OCI-LY1 (cell line): Measurements from ENCODE around the gene PANK3.

Experiments
- H2AFZ ChIP-seq: fragments of 200-600 bp; sonication (generic), shearing (Covaris generic); 2 replicates; pipeline ENCODE4 v1.6.0; 2014; ENCODE audit warnings: antibody characterized with exemption, mild to moderate bottlenecking, low read length
- H3F3A ChIP-seq: fragments of 200-600 bp; sonication (generic), shearing (Covaris generic); 2 replicates; pipeline ENCODE4 v1.6.0; 2014; ENCODE audit warnings: mild to moderate bottlenecking, antibody characterized with exemption, low read length, moderate library complexity; ENCODE audit not compliant: insufficient read depth
- H3K27ac ChIP-seq: fragments of 200-600 bp; sonication (generic); 2 replicates; pipeline ENCODE4 v1.5.1; 2014; ENCODE audit warnings: low read length, mixed run types, mild to moderate bottlenecking, low read depth; ENCODE audit not compliant: poor library complexity, severe bottlenecking
- H3K27me3 ChIP-seq: fragments of 200-600 bp; sonication (generic); 2 replicates; pipeline ENCODE4 v1.6.0; 2014; ENCODE audit warnings: antibody characterized with exemption, mild to moderate bottlenecking, low read length, moderate library complexity; ENCODE audit not compliant: insufficient read depth
- H3K36me3 ChIP-seq: fragments of 200-600 bp; sonication (generic); 2 replicates; pipeline ENCODE4 v1.6.1; 2014; ENCODE audit warnings: mild to moderate bottlenecking, antibody characterized with exemption, low read length, moderate library complexity, mixed read lengths; ENCODE audit not compliant: insufficient read depth
- H3K4me1 ChIP-seq: fragments of 200-600 bp; sonication (generic); 2 replicates; pipeline ENCODE4 v1.5.1; 2014; ENCODE audit warnings: mild to moderate bottlenecking, low read length, moderate library complexity; ENCODE audit not compliant: insufficient read depth, severe bottlenecking
- H3K4me2 ChIP-seq: fragments of 200-600 bp; sonication (generic), shearing (Covaris generic); 2 replicates; pipeline ENCODE4 v1.6.1; 2014; ENCODE audit warnings: low read length
- H3K4me3 ChIP-seq: fragments of 200-600 bp; sonication (generic); 2 replicates; pipeline ENCODE4 v1.5.1; 2014; ENCODE audit warnings: low read length, low read depth, mild to moderate bottlenecking, mixed read lengths; ENCODE audit not compliant: poor library complexity, severe bottlenecking
- H3K79me2 ChIP-seq: fragments of 200-600 bp; shearing (Covaris generic); 2 replicates; pipeline ENCODE4 v1.6.1; 2016; ENCODE audit warnings: mixed run types, low read length, mixed read lengths; ENCODE audit not compliant: insufficient read depth
- H3K9ac ChIP-seq: fragments of 200-600 bp; sonication (generic), shearing (Covaris generic); 2 replicates; pipeline ENCODE4 v1.6.1; 2014; ENCODE audit warnings: mild to moderate bottlenecking, low read length, mixed read lengths
- H3K9me2 ChIP-seq: fragments of 200-600 bp; sonication (generic), shearing (Covaris generic); 2 replicates; pipeline ENCODE4 v1.6.1; 2014; ENCODE audit warnings: low read depth, mild to moderate bottlenecking, low read length, mixed read lengths
- H3K9me3 ChIP-seq: fragments of 200-600 bp; shearing (Covaris generic); 2 replicates; pipeline ENCODE4 v1.6.1; 2014; ENCODE audit warnings: low read length, mixed read lengths
- H4K20me1 ChIP-seq: fragments of 200-600 bp; sonication (generic), shearing (Covaris generic); 2 replicates; pipeline ENCODE4 v1.6.0; 2016; ENCODE audit warnings: mild to moderate bottlenecking, low read length; ENCODE audit not compliant: insufficient read depth
- EZH2 ChIP-seq: fragments of 200-600 bp; sonication (generic), shearing (Covaris generic); IDR thresholded peaks from 2 replicates; pipeline ENCODE4 v1.8.0; 2017; ENCODE audit warnings: borderline replicate concordance, mixed run types, mild to moderate bottlenecking, antibody characterized with exemption, low read length, moderate library complexity, mixed read lengths
- TF ChIP-seq, protein P1 (sequence below): fragments of 200-600 bp; sonication (generic), shearing (Covaris generic); IDR thresholded peaks from 2 replicates; pipeline ENCODE4 v1.5.1; 2017; ENCODE audit warnings: mild to moderate bottlenecking, antibody characterized with exemption, low read length, moderate library complexity, mixed read lengths

Gene PANK3

GRCh38 chr5:168590666-168591065 lies 11.5 kb upstream of the PANK3 start:
- Histone ChIP-seq H3K4me2 (no peak overlapping the region), H3F3A (no peaks in the 10 kb centered on the region), H3K36me3 (no peaks in the 10 kb centered on the region), H2AFZ (no peak overlapping the region), H3K27ac (no peak overlapping the region), H3K4me1 (no peaks in the 10 kb centered on the region), H3K27me3 (0 out of 2 replicates have a peak, but pooled peaks cover 4% of the 10 kb centered on the region), H3K79me2 (no peaks in the 10 kb centered on the region), H3K9me2 (no peaks in the 10 kb centered on the region), H3K9me3 (no peaks in the 10 kb centered on the region), H3K4me3 (no peak overlapping the region), H4K20me1 (no peaks in the 10 kb centered on the region), H3K9ac (no peak overlapping the region)
- no peak for TF ChIP-seq EZH2
- TF ChIP-seq, protein P1, sequence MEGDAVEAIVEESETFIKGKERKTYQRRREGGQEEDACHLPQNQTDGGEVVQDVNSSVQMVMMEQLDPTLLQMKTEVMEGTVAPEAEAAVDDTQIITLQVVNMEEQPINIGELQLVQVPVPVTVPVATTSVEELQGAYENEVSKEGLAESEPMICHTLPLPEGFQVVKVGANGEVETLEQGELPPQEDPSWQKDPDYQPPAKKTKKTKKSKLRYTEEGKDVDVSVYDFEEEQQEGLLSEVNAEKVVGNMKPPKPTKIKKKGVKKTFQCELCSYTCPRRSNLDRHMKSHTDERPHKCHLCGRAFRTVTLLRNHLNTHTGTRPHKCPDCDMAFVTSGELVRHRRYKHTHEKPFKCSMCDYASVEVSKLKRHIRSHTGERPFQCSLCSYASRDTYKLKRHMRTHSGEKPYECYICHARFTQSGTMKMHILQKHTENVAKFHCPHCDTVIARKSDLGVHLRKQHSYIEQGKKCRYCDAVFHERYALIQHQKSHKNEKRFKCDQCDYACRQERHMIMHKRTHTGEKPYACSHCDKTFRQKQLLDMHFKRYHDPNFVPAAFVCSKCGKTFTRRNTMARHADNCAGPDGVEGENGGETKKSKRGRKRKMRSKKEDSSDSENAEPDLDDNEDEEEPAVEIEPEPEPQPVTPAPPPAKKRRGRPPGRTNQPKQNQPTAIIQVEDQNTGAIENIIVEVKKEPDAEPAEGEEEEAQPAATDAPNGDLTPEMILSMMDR, result no peak

- Histone ChIP-seq H3K9me2 (no peaks in the 10 kb centered on the region), H3K9ac (no peak overlapping the region)
These were observed 8.8 kb upstream of the PANK3 start for GRCh38 chr5:168587987-168588386.

GRCh38 chr5:168585119-168585856 lies 6.1 kb upstream of the PANK3 start:
- H3K4me1 ChIP-seq, result peaks cover 2% of the 10 kb centered on the region
- H3F3A ChIP-seq, result no peaks in the 10 kb centered on the region
- H3K4me2 ChIP-seq, result no peak overlapping the region
- H2AFZ ChIP-seq, result no peak overlapping the region
- H3K9ac ChIP-seq, result no peak overlapping the region
- H3K9me3 ChIP-seq, result peaks cover 6% of the 10 kb centered on the region; the same call in 1 of the 2 replicates
- H3K36me3 ChIP-seq, result no peaks in the 10 kb centered on the region
- H3K4me3 ChIP-seq, result no peak overlapping the region
- no peak overlapping the region for H3K27ac ChIP-seq
- no peaks in the 10 kb centered on the region for H3K9me2 ChIP-seq
- no peaks in the 10 kb centered on the region for H3K79me2 ChIP-seq
- no peaks in the 10 kb centered on the region for H3K27me3 ChIP-seq
- TF ChIP-seq, protein P1, result no peak
- no peak for TF ChIP-seq EZH2
- H4K20me1 ChIP-seq, result no peaks in the 10 kb centered on the region

More at GRCh38 chr5:168587987-168588386, 8.8 kb upstream of the PANK3 start:
- no peak overlapping the region for H3K4me2 ChIP-seq
- H3K36me3 ChIP-seq, result no peaks in the 10 kb centered on the region
- TF ChIP-seq EZH2, result no peak
- TF ChIP-seq, protein P1, result no peak
- no peak overlapping the region for H2AFZ ChIP-seq
- H3K79me2 ChIP-seq, result no peaks in the 10 kb centered on the region
- 0 out of 2 replicates have a peak, but pooled peaks cover 4% of the 10 kb centered on the region for H3K27me3 ChIP-seq
- H3K4me3 ChIP-seq, result no peak overlapping the region
- no peaks in the 10 kb centered on the region for H4K20me1 ChIP-seq
- no peaks in the 10 kb centered on the region for H3K4me1 ChIP-seq
- H3F3A ChIP-seq, result no peaks in the 10 kb centered on the region
- H3K27ac ChIP-seq, result no peak overlapping the region
- H3K9me3 ChIP-seq, result peaks cover 6% of the 10 kb centered on the region; the same call in 1 of the 2 replicates
